Measurements from ENCODE around the gene ITPKC.

Gene ITPKC

GRCh38 chr19:40776932-40777644 is 60.2 kb downstream of the ITPKC start:
- peak; percentile 88 for DNase-seq (ENCODE audit: low read depth)
- H3K4me3 ChIP-seq (ENCODE audit: low read length), result peak overlapping the region; percentile 92
- TF ChIP-seq CTCF (conservative IDR thresholded peaks at IDR 0.05; ENCODE audit: low read length), result no peak

- no peak for TF ChIP-seq CTCF (conservative IDR thresholded peaks at IDR 0.05; ENCODE audit: low read length)
These were observed 60.7 kb downstream of the ITPKC start for GRCh38 chr19:40777645-40777936.

GRCh38 chr19:40777937-40778705 is 61.2 kb downstream of the ITPKC start, which contains the start of gene RAB4B:
TSS of gene RAB4B (plus strand) at chr19:40778247. CDS start at chr19:40778376, 129 bp downstream.
- TF ChIP-seq CTCF (conservative IDR thresholded peaks at IDR 0.05; ENCODE audit: low read length), result no peak
- H3K4me3 ChIP-seq (ENCODE audit: low read length), result peak within 1 kb of the TSS; percentile 92
- peak; percentile 100 for DNase-seq (ENCODE audit: low read depth)

More at GRCh38 chr19:40777645-40777936, 60.7 kb downstream of the ITPKC start:
- DNase-seq (ENCODE audit: low read depth), result no peak
- peak overlapping the region; percentile 92 for H3K4me3 ChIP-seq (ENCODE audit: low read length)

- no peak for TF ChIP-seq CTCF (conservative IDR thresholded peaks at IDR 0.05; ENCODE audit: low read length)
- peak overlapping the region; percentile 76 for H3K4me3 ChIP-seq (ENCODE audit: low read length)
- no peak for DNase-seq (ENCODE audit: low read depth)
These were observed 61.9 kb downstream of the ITPKC start for GRCh38 chr19:40778706-40779284.

GRCh38 chr19:40780582-40780981 is 63.7 kb downstream of the ITPKC start:
- no peak overlapping the region for H3K4me3 ChIP-seq (ENCODE audit: low read length)
- no peak for DNase-seq (ENCODE audit: low read depth)
- TF ChIP-seq CTCF (conservative IDR thresholded peaks at IDR 0.05; ENCODE audit: low read length), result no peak

- no peak for TF ChIP-seq CTCF (conservative IDR thresholded peaks at IDR 0.05; ENCODE audit: low read length)
- H3K4me3 ChIP-seq (ENCODE audit: low read length), result no peak overlapping the region
- no peak for DNase-seq (ENCODE audit: low read depth)
These were observed 64.2 kb downstream of the ITPKC start for GRCh38 chr19:40781140-40781539.

Data from AG10803 (cell line).